Measurements from ENCODE around the gene GPC5.

GPC5 gene

GRCh38 chr13:92510416-92510815, 1112.0 kb downstream of the GPC5 start:
- POLR2A ChIA-PET, result no interaction called here
- CTCF ChIA-PET, result interaction anchor here (0.7 kb wide), 2 partner anchors 92 to 126 kb away, joined by 3 read pairs; no protein-coding TSS in a partner anchor
- H3K9me3 ChIP-seq (ENCODE audit: control insufficient read depth, insufficient read depth, low read depth, low read length), result no peaks in the 10 kb centered on the region

GRCh38 chr13:92512852-92513251, 1114.4 kb downstream of the GPC5 start:
- H3K36me3 ChIP-seq (ENCODE audit: control insufficient read depth in 2 of 2, insufficient read depth in 1 of 2, low read length in 2 of 2), result no peaks in the 10 kb centered on the region

More at GRCh38 chr13:92510416-92510815, 1112.0 kb downstream of the GPC5 start:
- Histone ChIP-seq H3K4me1 (ENCODE audit: control insufficient read depth, insufficient read depth, low read length) (no peaks in the 10 kb centered on the region), H3K27ac (ENCODE audit: extremely low read depth, low read depth, low read length) (no peak overlapping the region), H3K4me3 (ENCODE audit: low read depth, low read length) (no peak overlapping the region), H3K36me3 (ENCODE audit: control insufficient read depth in 2 of 2, insufficient read depth in 1 of 2, low read length in 2 of 2) (no peaks in the 10 kb centered on the region)
- TF ChIP-seq SP2 (tag by site-specific recombination; IDR thresholded peaks at IDR 0.05) (no peak), KLF10 (tag by site-specific recombination; IDR thresholded peaks at IDR 0.05) (no peak), ZNF266 (tag by site-specific recombination; IDR thresholded peaks at IDR 0.05; ENCODE audit: low read depth) (no peak), ZNF324 (tag by site-specific recombination; IDR thresholded peaks at IDR 0.05) (no peak)

GRCh38 chr13:92513672-92514071, 1115.3 kb downstream of the GPC5 start:
- TF ChIP-seq ZNF221 (tag by site-specific recombination; IDR thresholded peaks at IDR 0.05; ENCODE audit: borderline replicate concordance), result no peak
- no peak for TF ChIP-seq YY1 (tag by site-specific recombination; IDR thresholded peaks at IDR 0.05)
- no peak for TF ChIP-seq ZFHX2 (tag by site-specific recombination; conservative IDR thresholded peaks at IDR 0.05)
- no peak for TF ChIP-seq ZNF610 (tag by site-specific recombination; IDR thresholded peaks at IDR 0.05; ENCODE audit: borderline replicate concordance)
- no peak for TF ChIP-seq ZNF266 (tag by site-specific recombination; IDR thresholded peaks at IDR 0.05; ENCODE audit: low read depth)
- TF ChIP-seq ZNF830 (tag by site-specific recombination; IDR thresholded peaks at IDR 0.05; ENCODE audit: low read depth), result no peak
- no peak for TF ChIP-seq SETDB1 (IDR thresholded peaks at IDR 0.05; ENCODE audit: insufficient read length, low read length)
- CTCF ChIA-PET, result no interaction called here
- no peak overlapping the region for H3K4me3 ChIP-seq (ENCODE audit: low read depth, low read length)

More at GRCh38 chr13:92512852-92513251, 1114.4 kb downstream of the GPC5 start:
- ChIA-PET CTCF (no interaction called here), POLR2A (no interaction called here)
- H3K9me3 ChIP-seq (ENCODE audit: control insufficient read depth, insufficient read depth, low read depth, low read length), result no peaks in the 10 kb centered on the region
- H3K4me1 ChIP-seq (ENCODE audit: control insufficient read depth, insufficient read depth, low read length), result no peaks in the 10 kb centered on the region
- H3K27ac ChIP-seq (ENCODE audit: extremely low read depth, low read depth, low read length), result no peak overlapping the region
- TF ChIP-seq ZNF747 (tag by site-specific recombination; IDR thresholded peaks at IDR 0.05), result no peak
- no peak for TF ChIP-seq ZBTB44 (tag by site-specific recombination; IDR thresholded peaks at IDR 0.05)
- no peak for TF ChIP-seq ZNF140 (tag by site-specific recombination; IDR thresholded peaks at IDR 0.05)
- no peak for TF ChIP-seq ZNF580 (tag by site-specific recombination; IDR thresholded peaks at IDR 0.05)
- TF ChIP-seq MZF1 (tag by site-specific recombination; IDR thresholded peaks at IDR 0.05; ENCODE audit: borderline replicate concordance), result no peak
- no peak for TF ChIP-seq ZNF335 (tag by site-specific recombination; conservative IDR thresholded peaks at IDR 0.05)
- no peak for TF ChIP-seq YY1 (tag by site-specific recombination; IDR thresholded peaks at IDR 0.05)
- TF ChIP-seq ZNF664 (tag by site-specific recombination; IDR thresholded peaks at IDR 0.05), result no peak
- no peak for TF ChIP-seq PRDM10 (tag by site-specific recombination; IDR thresholded peaks at IDR 0.05)
- TF ChIP-seq ZNF629 (tag by site-specific recombination; IDR thresholded peaks at IDR 0.05), result no peak
- no peak for TF ChIP-seq ZBTB20 (tag by site-specific recombination; IDR thresholded peaks at IDR 0.05)
- no peak overlapping the region for H3K4me3 ChIP-seq (ENCODE audit: low read depth, low read length)

More at GRCh38 chr13:92513672-92514071, 1115.3 kb downstream of the GPC5 start:
- Histone ChIP-seq H3K27ac (ENCODE audit: extremely low read depth, low read depth, low read length) (no peak overlapping the region), H3K36me3 (ENCODE audit: control insufficient read depth in 2 of 2, insufficient read depth in 1 of 2, low read length in 2 of 2) (no peaks in the 10 kb centered on the region), H3K4me1 (ENCODE audit: control insufficient read depth, insufficient read depth, low read length) (no peaks in the 10 kb centered on the region), H3K9me3 (ENCODE audit: control insufficient read depth, insufficient read depth, low read depth, low read length) (no peaks in the 10 kb centered on the region)
- POLR2A ChIA-PET, result no interaction called here

Measured in HEK293 (cell line).